ENCODE data around the gene CGN. TPM values are rescaled to one million over a fixed set of nuclear protein-coding genes. Genes with fewer than 3 reads are reported as not detected.

The CGN gene
- total RNA-seq, 2 experiments from 2014 or later, result 0.08 to 0.28 TPM

DNA sequence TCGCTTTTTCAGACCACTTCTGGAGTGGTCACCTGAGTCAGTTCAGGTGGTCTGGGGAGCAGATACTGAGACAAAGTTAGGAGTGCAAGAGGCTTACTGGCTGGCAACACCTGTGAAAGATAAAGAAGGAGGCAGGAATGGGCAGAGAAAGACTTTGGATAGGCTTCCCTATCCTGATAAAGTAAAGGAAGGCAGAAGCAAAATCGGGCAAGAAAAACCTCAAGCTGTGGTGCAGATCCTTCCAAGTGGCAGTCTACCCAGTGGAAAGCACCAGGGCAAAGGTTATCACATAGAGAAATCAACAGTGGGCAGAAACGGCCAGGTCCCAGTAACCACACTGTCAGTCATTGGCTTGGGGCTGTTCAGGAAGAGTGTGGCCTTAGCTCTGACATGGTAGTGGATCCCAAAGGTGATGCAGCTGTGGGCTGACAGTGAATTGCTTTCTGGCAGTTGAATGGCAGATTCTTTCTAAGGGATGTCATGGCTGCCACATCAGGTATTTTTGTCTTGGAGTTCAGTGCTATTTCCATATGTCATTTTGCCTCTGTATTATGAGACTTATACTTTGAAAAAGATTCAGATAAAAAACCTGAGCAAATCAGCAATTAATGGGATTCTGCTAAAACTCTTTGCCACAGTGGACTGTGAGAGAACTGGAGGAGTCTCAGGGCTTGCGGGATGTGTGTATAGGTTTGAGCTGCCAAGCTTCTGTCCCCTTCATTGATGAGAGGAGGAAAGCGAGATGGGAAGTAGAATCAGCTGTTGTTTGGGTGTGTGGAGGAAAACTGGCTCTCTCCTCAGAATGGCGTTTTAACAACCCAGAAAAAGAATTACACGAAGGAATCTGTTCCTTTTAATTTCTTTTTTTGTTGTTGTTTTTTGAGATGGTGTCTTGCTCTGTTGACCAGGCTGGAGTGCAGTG, 8.1 kb upstream of the CGN start:
- Histone ChIP-seq H3K4me3 (ENCODE audit: low read length) (no peak overlapping the region), H3K27ac (ENCODE audit: low read depth in 1 of 2, low read length in 2 of 2) (no peak overlapping the region), H3K27me3 (ENCODE audit: control insufficient read depth in 1 of 2, insufficient read depth in 2 of 2, low read length in 2 of 2) (no peaks in the 10 kb centered on the region), H3K36me3 (ENCODE audit: insufficient read depth, low read length) (no peaks in the 10 kb centered on the region), H3K4me1 (ENCODE audit: insufficient read depth, low read length) (no peaks in the 10 kb centered on the region), H3K9me3 (ENCODE audit: control insufficient read depth in 1 of 2, insufficient read depth in 1 of 2, low read length in 2 of 2) (no peaks in the 10 kb centered on the region)
- Mint-ChIP-seq H3K27me3 (peaks cover 6% of the 10 kb centered on the region), H3K27ac (no peak overlapping the region), H3K4me3 (no peak overlapping the region), H3K36me3 (ENCODE audit: low read depth) (no peaks in the 10 kb centered on the region), H3K4me1 (ENCODE audit: low read depth) (no peaks in the 10 kb centered on the region), H3K9me3 (no peaks in the 10 kb centered on the region)
- CTCF ChIA-PET, result interaction anchor here (0.5 kb wide), 1 partner anchor 291 kb away, joined by 4 read pairs; no protein-coding TSS in a partner anchor
- intact Hi-C loops (cut with DNase I, micrococcal nuclease), result no loop called here
- TF ChIP-seq, protein P1, sequence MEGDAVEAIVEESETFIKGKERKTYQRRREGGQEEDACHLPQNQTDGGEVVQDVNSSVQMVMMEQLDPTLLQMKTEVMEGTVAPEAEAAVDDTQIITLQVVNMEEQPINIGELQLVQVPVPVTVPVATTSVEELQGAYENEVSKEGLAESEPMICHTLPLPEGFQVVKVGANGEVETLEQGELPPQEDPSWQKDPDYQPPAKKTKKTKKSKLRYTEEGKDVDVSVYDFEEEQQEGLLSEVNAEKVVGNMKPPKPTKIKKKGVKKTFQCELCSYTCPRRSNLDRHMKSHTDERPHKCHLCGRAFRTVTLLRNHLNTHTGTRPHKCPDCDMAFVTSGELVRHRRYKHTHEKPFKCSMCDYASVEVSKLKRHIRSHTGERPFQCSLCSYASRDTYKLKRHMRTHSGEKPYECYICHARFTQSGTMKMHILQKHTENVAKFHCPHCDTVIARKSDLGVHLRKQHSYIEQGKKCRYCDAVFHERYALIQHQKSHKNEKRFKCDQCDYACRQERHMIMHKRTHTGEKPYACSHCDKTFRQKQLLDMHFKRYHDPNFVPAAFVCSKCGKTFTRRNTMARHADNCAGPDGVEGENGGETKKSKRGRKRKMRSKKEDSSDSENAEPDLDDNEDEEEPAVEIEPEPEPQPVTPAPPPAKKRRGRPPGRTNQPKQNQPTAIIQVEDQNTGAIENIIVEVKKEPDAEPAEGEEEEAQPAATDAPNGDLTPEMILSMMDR (IDR thresholded peaks at IDR 0.05), result no peak
- POLR2A ChIA-PET, result interaction anchor here (1.0 kb wide), 1 partner anchor 8 kb away, joined by 3 read pairs; the partner anchor contains the start of gene CGN
- no peak for DNase-seq
- ATAC-seq (ENCODE audit: poor library complexity), result no peak

DNA sequence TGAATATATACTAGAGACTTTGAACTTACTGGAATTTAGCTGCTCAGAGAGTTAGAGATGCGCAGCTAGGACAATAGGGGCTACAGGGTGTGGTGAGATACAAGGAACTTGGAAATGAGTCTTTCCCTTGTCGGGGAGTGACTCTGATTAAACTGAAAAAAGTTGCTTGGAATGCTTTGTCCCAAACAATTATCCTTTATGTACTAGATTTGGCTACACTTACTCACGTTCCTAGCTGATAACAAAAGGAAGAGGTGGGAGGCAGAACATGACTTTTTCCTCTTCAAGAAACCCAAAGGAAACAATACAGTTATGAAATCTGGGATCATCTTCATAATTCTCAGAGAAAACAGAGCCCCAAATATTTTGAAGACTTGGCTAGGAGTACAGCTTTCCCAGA, 6.9 kb upstream of the CGN start:
- Histone ChIP-seq H3K4me3 (ENCODE audit: low read length) (no peak overlapping the region), H3K4me1 (ENCODE audit: insufficient read depth, low read length) (no peaks in the 10 kb centered on the region), H3K27me3 (ENCODE audit: control insufficient read depth in 1 of 2, insufficient read depth in 2 of 2, low read length in 2 of 2) (no peaks in the 10 kb centered on the region), H3K27ac (ENCODE audit: low read depth in 1 of 2, low read length in 2 of 2) (no peak overlapping the region), H3K9me3 (ENCODE audit: control insufficient read depth in 1 of 2, insufficient read depth in 1 of 2, low read length in 2 of 2) (no peaks in the 10 kb centered on the region), H3K36me3 (ENCODE audit: insufficient read depth, low read length) (no peaks in the 10 kb centered on the region)
- intact Hi-C loops (cut with DNase I, micrococcal nuclease), result loop anchor here in 1 of 2 experiments (2.0 kb wide), 1 partner anchor 43 kb away; no protein-coding TSS in a partner anchor
- Mint-ChIP-seq H3K27ac (no peak overlapping the region), H3K4me1 (ENCODE audit: low read depth) (no peaks in the 10 kb centered on the region), H3K4me3 (no peak overlapping the region), H3K9me3 (no peaks in the 10 kb centered on the region), H3K27me3 (peaks cover 6% of the 10 kb centered on the region), H3K36me3 (ENCODE audit: low read depth) (no peaks in the 10 kb centered on the region)
- ATAC-seq (ENCODE audit: poor library complexity) (no peak), DNase-seq (no peak)
- TF ChIP-seq, protein P1 (IDR thresholded peaks at IDR 0.05), result no peak
- CTCF ChIA-PET, result interaction anchor here (0.6 kb wide), 1 partner anchor 416 kb away, joined by 3 read pairs; no protein-coding TSS in a partner anchor
- POLR2A ChIA-PET, result interaction anchor here (1.3 kb wide), 1 partner anchor 32 kb away, joined by 4 read pairs; no protein-coding TSS in a partner anchor

DNA sequence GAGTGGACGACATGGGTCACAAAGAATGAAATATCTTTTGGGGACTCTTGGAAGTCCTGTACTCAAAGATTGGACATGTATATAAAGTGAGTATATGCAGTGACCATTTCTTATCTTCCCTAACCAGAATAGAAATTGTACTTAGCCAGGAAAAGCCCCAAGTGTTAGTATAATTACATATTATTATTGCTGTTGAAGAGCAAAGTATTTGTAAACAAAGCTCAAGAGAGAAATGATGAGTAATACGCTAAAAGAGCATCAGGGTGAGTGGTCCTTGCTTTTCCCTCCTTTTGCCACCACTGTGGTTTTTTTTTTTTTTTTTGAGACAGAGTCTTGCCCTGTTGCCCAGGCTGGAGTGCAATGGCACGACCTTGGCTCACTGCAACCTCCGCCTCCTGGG, 6.4 kb upstream of the CGN start:
- CTCF ChIA-PET, result interaction anchor here (0.6 kb wide), 1 partner anchor 415 kb away, joined by 3 read pairs; no protein-coding TSS in a partner anchor
- DNase-seq (no peak), ATAC-seq (ENCODE audit: poor library complexity) (no peak)
- Histone ChIP-seq H3K27ac (ENCODE audit: low read depth in 1 of 2, low read length in 2 of 2) (no peak overlapping the region), H3K4me3 (ENCODE audit: low read length) (no peak overlapping the region), H3K27me3 (ENCODE audit: control insufficient read depth in 1 of 2, insufficient read depth in 2 of 2, low read length in 2 of 2) (no peaks in the 10 kb centered on the region), H3K9me3 (ENCODE audit: control insufficient read depth in 1 of 2, insufficient read depth in 1 of 2, low read length in 2 of 2) (no peaks in the 10 kb centered on the region), H3K4me1 (ENCODE audit: insufficient read depth, low read length) (no peaks in the 10 kb centered on the region), H3K36me3 (ENCODE audit: insufficient read depth, low read length) (no peaks in the 10 kb centered on the region)
- Mint-ChIP-seq H3K36me3 (ENCODE audit: low read depth) (no peaks in the 10 kb centered on the region), H3K9me3 (no peaks in the 10 kb centered on the region), H3K27me3 (peaks cover 2% of the 10 kb centered on the region), H3K4me1 (ENCODE audit: low read depth) (no peaks in the 10 kb centered on the region), H3K27ac (no peak overlapping the region), H3K4me3 (no peak overlapping the region)
- intact Hi-C loops (cut with DNase I, micrococcal nuclease), result loop anchor here in 1 of 2 experiments (2.0 kb wide), 1 partner anchor 44 kb away; no protein-coding TSS in a partner anchor
- TF ChIP-seq, protein P1 (IDR thresholded peaks at IDR 0.05), result no peak
- POLR2A ChIA-PET, result interaction anchor here (1.3 kb wide), 1 partner anchor 32 kb away, joined by 4 read pairs; no protein-coding TSS in a partner anchor
